Measurements from ENCODE around the gene RAC2.

Gene RAC2

GRCh38 chr22:37186228-37186996 lies 57.7 kb downstream of the RAC2 start:
- peak; percentile 35 for DNase-seq (ENCODE audit: low read depth)

DNA sequence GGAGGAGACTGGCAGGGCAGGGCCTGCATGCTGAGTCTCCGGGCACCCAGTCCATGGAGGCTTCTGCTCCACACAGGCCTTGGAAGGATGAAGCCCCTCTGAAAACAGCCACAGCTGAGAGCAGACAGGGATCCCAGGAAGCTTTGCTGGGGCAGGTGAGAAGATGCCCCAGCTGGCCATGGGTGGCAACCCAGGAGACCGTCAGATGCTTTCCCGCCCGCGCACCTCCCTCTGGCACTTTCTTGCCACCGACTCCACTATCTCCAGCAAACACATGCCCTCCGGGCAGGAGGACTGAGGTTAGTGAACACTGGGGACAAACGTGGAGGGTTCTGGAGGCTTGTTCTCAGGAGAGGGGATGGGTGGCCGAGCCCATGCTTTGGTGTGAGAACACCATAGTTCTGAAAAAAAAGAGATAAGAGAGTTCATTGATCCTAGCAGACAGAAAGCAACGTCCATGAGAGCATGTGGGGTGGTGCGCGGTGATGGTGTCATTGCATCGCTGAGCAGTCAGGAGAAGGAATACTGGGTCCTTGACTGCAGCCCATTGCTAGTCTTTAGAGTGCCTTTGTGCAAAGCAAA lies 58.3 kb downstream of the RAC2 start:
- DNase-seq (ENCODE audit: low read depth): no peak

- no peak for DNase-seq (ENCODE audit: low read depth)
Observed at GRCh38 chr22:37184816-37185541, 59.1 kb downstream of the RAC2 start.

DNA sequence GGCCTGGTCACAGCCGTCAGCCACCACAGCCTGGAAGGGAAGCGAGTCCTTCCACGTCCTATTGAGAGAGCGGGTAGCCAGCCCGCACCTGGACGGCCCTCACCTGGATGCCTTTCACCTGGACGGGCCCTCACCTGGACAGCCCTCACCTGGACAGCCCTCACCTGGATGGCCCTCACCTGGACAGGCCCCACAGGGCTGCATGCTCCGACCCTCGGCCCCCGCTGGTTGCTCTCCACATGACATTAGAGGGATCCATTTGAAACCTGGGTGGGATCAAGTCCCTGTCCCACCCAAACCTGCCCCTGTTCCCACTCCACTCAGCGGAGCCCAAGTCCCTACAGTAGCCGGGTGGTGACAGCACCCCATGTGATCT lies 59.7 kb downstream of the RAC2 start:
- no peak for DNase-seq (ENCODE audit: low read depth)

GRCh38 chr22:37183432-37184379 lies 60.4 kb downstream of the RAC2 start:
- no peak for DNase-seq (ENCODE audit: low read depth)

- DNase-seq (ENCODE audit: low read depth): no peak
Observed at GRCh38 chr22:37182949-37183245, 61.2 kb downstream of the RAC2 start.

DNA sequence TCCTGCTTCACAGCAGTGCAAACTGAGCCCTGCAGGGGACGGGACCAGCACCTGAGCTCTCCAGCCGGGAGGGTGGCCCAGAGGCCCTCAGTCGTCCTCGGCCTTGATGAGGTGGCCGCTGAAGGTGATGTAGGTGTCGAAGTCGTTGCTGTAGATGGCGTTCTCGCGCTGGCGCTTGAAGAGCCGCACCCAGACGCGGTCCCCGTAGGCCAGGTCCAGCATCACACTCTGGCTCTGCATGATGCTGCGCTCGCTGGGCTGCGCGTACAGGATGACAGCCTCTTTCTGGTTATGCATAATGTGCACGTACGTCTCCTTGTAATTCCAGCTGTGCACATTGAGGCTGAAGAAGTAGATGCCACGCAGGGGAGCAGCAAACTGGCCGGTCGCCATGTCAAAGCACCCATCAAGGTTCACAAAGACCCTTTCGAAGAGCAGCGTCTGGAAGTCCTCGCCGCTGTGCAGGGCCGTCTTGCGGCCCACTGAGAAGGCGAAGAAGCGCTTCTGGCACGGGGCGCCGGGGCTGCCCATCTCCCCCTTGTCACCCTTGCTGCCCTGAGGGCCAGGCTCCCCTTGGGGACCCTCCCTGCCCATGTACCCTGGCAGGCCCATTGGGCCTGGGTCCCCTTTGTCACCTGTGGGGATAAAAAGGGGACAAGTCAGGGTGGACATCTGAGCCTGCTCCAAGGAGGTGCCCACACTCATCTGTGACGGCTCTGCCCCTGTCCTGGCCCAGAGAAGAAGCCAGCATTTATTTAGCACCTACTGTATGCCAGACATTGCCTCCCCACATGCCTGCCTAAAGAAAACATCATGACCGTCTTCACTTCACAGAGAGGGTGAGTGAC lies 61.7 kb downstream of the RAC2 start:
- DNase-seq (ENCODE audit: low read depth): no peak

DNA sequence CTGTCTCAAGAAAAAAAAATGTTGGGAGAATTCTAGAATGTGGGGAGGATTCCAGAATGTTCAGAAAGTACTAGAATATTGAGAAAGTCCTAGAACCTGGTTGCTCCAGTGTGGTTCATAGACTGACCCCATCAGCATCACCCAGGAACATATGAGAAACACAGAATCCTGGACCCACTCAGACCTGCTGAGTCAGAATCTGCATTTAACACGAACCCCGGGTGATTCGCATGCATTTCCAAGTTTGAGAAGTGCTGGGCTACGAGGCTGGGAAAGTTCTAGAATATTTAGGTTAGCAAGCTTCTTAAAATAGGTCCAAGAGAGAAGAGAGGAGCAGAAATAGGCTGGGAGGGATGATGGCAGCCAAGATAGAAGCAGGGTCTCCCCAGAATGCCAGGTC lies 62.4 kb downstream of the RAC2 start:
- no peak for DNase-seq (ENCODE audit: low read depth)

- DNase-seq (ENCODE audit: low read depth): no peak
Observed at GRCh38 chr22:37180531-37181231, 63.4 kb downstream of the RAC2 start.

- no peak for DNase-seq (ENCODE audit: low read depth)
Observed at GRCh38 chr22:37179622-37180420, 64.2 kb downstream of the RAC2 start.

GRCh38 chr22:37179126-37179470 lies 65.0 kb downstream of the RAC2 start:
- no peak for DNase-seq (ENCODE audit: low read depth)

GRCh38 chr22:37178350-37179125 lies 65.5 kb downstream of the RAC2 start:
- no peak for DNase-seq (ENCODE audit: low read depth)

GRCh38 chr22:37177755-37178154 lies 66.3 kb downstream of the RAC2 start:
- DNase-seq (ENCODE audit: low read depth): no peak

- no peak for DNase-seq (ENCODE audit: low read depth)
Observed at GRCh38 chr22:37177221-37177620, 66.8 kb downstream of the RAC2 start.

DNA sequence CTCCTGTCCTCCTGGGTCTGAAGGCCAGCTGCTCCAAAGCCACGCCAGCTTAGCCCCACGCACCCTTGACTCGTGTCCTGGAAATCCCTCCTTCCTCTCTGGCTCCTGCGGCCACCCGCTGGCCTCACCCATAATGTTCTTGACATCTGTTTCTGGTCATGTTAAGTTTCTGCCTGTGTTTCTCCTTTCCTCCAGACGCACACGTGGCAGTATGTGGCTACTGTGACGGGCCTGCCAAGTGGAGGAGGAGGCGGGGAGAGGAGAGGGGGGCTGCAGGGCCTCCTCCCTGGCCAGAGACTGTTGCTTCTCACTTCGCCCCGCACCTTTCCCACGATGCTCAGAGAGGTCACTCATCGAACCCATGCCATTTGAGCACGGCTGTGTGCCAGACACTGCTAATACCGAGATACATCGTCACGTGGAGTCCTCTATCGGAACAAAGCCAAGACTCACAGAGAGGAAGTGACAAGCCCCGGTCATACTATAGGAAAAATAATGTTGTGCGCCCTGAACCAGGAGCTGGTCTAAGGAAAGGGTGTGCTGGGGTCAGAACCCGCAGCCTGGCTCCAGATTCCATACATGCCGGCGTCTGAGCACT lies 67.5 kb downstream of the RAC2 start:
- peak; percentile 62 for DNase-seq (ENCODE audit: low read depth)

DNA sequence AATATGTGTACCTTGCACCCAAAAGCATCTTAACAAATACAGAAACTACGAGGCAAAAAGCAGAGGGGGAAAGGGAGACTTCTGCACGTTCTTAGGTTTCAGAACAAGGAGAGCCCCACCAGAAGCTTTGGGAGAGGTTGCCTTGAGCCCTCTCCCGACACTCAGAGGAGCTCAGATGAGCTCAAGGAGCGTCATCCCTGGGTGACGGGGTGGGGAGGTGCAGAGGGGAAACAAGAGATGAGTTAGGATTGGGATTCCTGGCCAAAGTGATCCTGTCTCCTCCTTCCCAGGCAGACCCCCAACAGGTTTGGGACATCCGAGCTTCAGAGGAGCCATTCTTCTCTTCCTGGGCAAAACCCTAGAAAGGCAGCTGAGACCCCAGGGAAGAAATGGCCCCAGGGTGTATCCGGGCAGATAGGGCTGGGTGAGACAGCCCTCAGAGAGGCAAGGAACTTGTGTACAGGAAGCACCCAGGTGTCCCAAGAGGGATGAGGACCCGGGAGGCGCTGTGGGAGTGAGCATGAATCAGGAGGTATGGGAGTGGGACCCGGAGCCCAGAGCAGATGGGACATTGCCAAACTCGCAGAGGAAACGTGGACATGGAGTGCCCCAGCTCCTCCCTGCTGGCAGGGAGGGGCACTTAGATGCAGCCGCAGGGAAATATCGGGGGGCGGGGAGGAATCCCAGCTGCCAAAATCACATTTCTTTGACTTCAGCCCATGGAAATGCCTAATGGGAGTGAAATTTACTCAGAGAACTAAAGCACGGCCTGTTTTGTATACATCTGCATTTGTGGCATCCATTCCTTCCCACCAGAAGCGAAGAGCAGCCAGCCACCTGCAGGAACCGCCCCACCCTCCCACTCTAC lies 68.4 kb downstream of the RAC2 start:
- no peak for DNase-seq (ENCODE audit: low read depth)
